GM12878 (cell line): ENCODE results near the gene SCTR. TPM values are rescaled to one million over a fixed set of nuclear protein-coding genes. Genes with fewer than 3 reads are reported as not detected.

Experiments used
- ATAC-seq: fragments of 200-7000 bp; cut with Tn5 transposase; 3 replicates; pipeline ENCODE4 v1.9.1; 2020; ENCODE audit warnings: mild to moderate bottlenecking, moderate library complexity
- BruUV-seq: library from RNA; stranded (reverse); fragments of 400-500 nt; replicated peaks from 2 replicates; lab custom pipeline; 2021; lab: Mats Ljungman, UMichigan
- CTCF ChIA-PET: fragments of 300-600 bp; sonication (Branson Sonifier 250); formaldehyde crosslinking; extraction: SDS; loops from one replicate; lab custom pipeline; 2021; ENCODE audit warnings: inconsistent platforms; lab: Yijun Ruan, JAX
- POLR2A ChIA-PET: fragments of 350-600 bp; formaldehyde crosslinking; extraction: SDS; loops from one replicate; lab custom pipeline; 2021; ENCODE audit warnings: inconsistent platforms; lab: Charles Lee
- RAD21 ChIA-PET: fragments of 300-600 bp; sonication (Branson Sonifier 250); formaldehyde crosslinking; loops from one replicate; lab custom pipeline; 2023; ENCODE audit warnings: antibody characterized with exemption; ENCODE audit not compliant: unreplicated experiment; lab: Charles Lee
- SMC1A ChIA-PET: fragments of 300-600 bp; sonication (Branson Sonifier 250); formaldehyde crosslinking; loops from one replicate; lab custom pipeline; 2023; ENCODE audit not compliant: unreplicated experiment, uncharacterized antibody; lab: Charles Lee
- DNase-seq: peaks from one replicate; pipeline ENCODE4 v3.0.0-alpha.2; 2011; ENCODE audit warnings: low read depth, low spot score
- FAIRE-seq: peaks from 3 replicates; lab custom pipeline; 2011; peaks lifted over from hg19 to GRCh38; lab: Jason Lieb, UNC
- H2AFZ ChIP-seq: 2 replicates; pipeline ENCODE4 v1.6.0; 2011; ENCODE audit warnings: low read depth, low read length, control low read depth; ENCODE audit not compliant: control insufficient read depth
- H3K27ac ChIP-seq: 2 replicates; pipeline ENCODE4 v1.5.1; 2011; ENCODE audit warnings: control low read depth; ENCODE audit not compliant: control insufficient read depth, insufficient read depth
- H3K27me3 ChIP-seq, 2 experiments: replicated peaks in 1 of 2; 2 replicates each; pipeline versions ENCODE4 v1.6.0 to v1.6.1; 2011; ENCODE audit warnings: low read length in 1 of 2; ENCODE audit not compliant: control insufficient read depth in 2 of 2, insufficient read depth in 2 of 2
- H3K36me3 ChIP-seq, 2 experiments: 2 replicates each; pipeline ENCODE4 v1.5.1; 2011; ENCODE audit warnings: low read length in 1 of 2; ENCODE audit not compliant: control insufficient read depth in 2 of 2, insufficient read depth in 2 of 2
- H3K4me1 ChIP-seq: 2 replicates; pipeline ENCODE4 v1.6.1; 2011; ENCODE audit warnings: mild to moderate bottlenecking, low read length, moderate library complexity, mixed read lengths; ENCODE audit not compliant: control insufficient read depth, insufficient read depth
- H3K4me2 ChIP-seq: 2 replicates; pipeline ENCODE4 v1.6.0; 2011; ENCODE audit warnings: control low read depth; ENCODE audit not compliant: control insufficient read depth, insufficient read depth
- H3K4me3 ChIP-seq: fragments of 200-600 bp; sonication (generic); 2 replicates; pipeline ENCODE4 v1.5.1; 2016
- H3K79me2 ChIP-seq: 2 replicates; pipeline ENCODE4 v1.6.0; 2011; ENCODE audit warnings: low read length; ENCODE audit not compliant: control insufficient read depth, insufficient read depth
- H3K9ac ChIP-seq: 2 replicates; pipeline ENCODE4 v1.8.0; 2011; ENCODE audit warnings: low read length, control low read depth, mixed read lengths; ENCODE audit not compliant: control insufficient read depth, insufficient read depth
- H3K9me3 ChIP-seq: replicated peaks from 3 replicates; pipeline ENCODE4 v1.5.1; 2011; ENCODE audit warnings: mild to moderate bottlenecking, low read length; ENCODE audit not compliant: control insufficient read depth, insufficient read depth
- H4K20me1 ChIP-seq: 2 replicates; pipeline ENCODE4 v1.6.0; 2011; ENCODE audit not compliant: control insufficient read depth, insufficient read depth
- BCL11A ChIP-seq: IDR thresholded peaks from 2 replicates; pipeline ENCODE4 v1.6.1; 2011; ENCODE audit warnings: low read depth, low read length
- CEBPB ChIP-seq, 2 experiments: fragments of 150-350 bp in 1 of 2; IDR thresholded peaks; 2 replicates each; pipeline ENCODE4 v1.6.1; 2012 to 2014; ENCODE audit warnings: low read depth in 2 of 2, low read length in 2 of 2, borderline replicate concordance in 1 of 2, inconsistent platforms in 1 of 2
- CREM ChIP-seq: IDR thresholded peaks from 2 replicates; pipeline ENCODE4 v1.6.1; 2014; ENCODE audit warnings: antibody characterized with exemption, low read depth
- HDAC6 ChIP-seq: fragments of 200-600 bp; sonication (generic); IDR thresholded peaks from one replicate; pipeline ENCODE4 v1.8.0; 2017; ENCODE audit warnings: antibody characterized with exemption; ENCODE audit not compliant: unreplicated experiment
- NFYA ChIP-seq: IDR thresholded peaks from 2 replicates; pipeline ENCODE4 v1.6.1; 2011; ENCODE audit warnings: low read depth, mild to moderate bottlenecking, low read length, improper control_type of control experiment, borderline replicate concordance
- NFYB ChIP-seq: IDR thresholded peaks from 2 replicates; pipeline ENCODE4 v1.6.1; 2011; ENCODE audit warnings: low read depth, mild to moderate bottlenecking, low read length, improper control_type of control experiment, moderate library complexity; ENCODE audit not compliant: insufficient read depth
- NR2F1 ChIP-seq: fragments of 450-650 bp; conservative IDR thresholded peaks from 2 replicates; pipeline ENCODE4 v1.6.1; 2017; ENCODE audit warnings: mild to moderate bottlenecking
- RBBP5 ChIP-seq: fragments of 200-600 bp; sonication (generic); conservative IDR thresholded peaks from 2 replicates; pipeline ENCODE4 v1.6.1; 2016
- RUNX3 ChIP-seq: IDR thresholded peaks from 2 replicates; pipeline ENCODE4 v1.6.1; 2012; ENCODE audit warnings: low read length, inconsistent platforms
- SPI1 ChIP-seq: IDR thresholded peaks from 2 replicates; pipeline ENCODE4 v1.6.1; 2011; ENCODE audit warnings: low read depth, mild to moderate bottlenecking, low read length, moderate library complexity, borderline replicate concordance; ENCODE audit not compliant: insufficient read depth
- YBX1 ChIP-seq: fragments of 450-650 bp; IDR thresholded peaks from 2 replicates; pipeline ENCODE4 v1.6.1; 2016; ENCODE audit warnings: antibody characterized with exemption
- ZNF217 ChIP-seq: fragments of 450-650 bp; IDR thresholded peaks from 2 replicates; pipeline ENCODE4 v1.6.1; 2017; ENCODE audit warnings: antibody characterized with exemption, mild to moderate bottlenecking
- ZZZ3 ChIP-seq: IDR thresholded peaks from 2 replicates; pipeline ENCODE4 v1.6.1; 2011; ENCODE audit warnings: low read depth; ENCODE audit not compliant: control insufficient read depth, insufficient read length
- WGBS: methylation state at CpG from one replicate; pipeline ENCODE4 v1.1.6; 2016; ENCODE audit warnings: low lambda C conversion rate; ENCODE audit not compliant: insufficient replicate concordance, insufficient coverage; ENCODE audit errors: missing lambda C conversion rate; 5-methylcytosine and 5-hydroxymethylcytosine counted together
- in situ Hi-C: fragments of 300-500 bp; cut with MboI; formaldehyde crosslinking; loops from 9 replicates; pipeline ENCODE4 v1.14.3; 2018; ENCODE audit warnings: mixed read lengths
- intact Hi-C: fragments of 100-400 bp; cut with micrococcal nuclease; formaldehyde crosslinking; loops from one replicate; pipeline ENCODE4 v1.14.2; 2022; ENCODE audit not compliant: unreplicated experiment
- polyA plus RNA-seq, 11 experiments: library from polyadenylated mRNA; depleted of rRNA in 4 of 11; unstranded in 6 of 11; stranded (reverse) in 5 of 11; fragments of >200 nt; fragmentation: Nextera tagmentation in 4 of 11; fragmentation: Illumina TruSeq in 1 of 11; extraction: Ambion mirVana in 4 of 11; extraction: Trizol in 1 of 11; gene quantifications; 1 replicate in 1 of 11; 2 replicates in 10 of 11; pipeline versions ENCODE4 v1.2.1 to v1.2.3, GENCODE V29; 2011 to 2016; ENCODE audit warnings: inconsistent platforms in 2 of 11, missing spikeins in 2 of 11, low read depth in 1 of 11
- total RNA-seq, 4 experiments: library from RNA; depleted of rRNA in 3 of 4; stranded (reverse); fragments of >200 nt in 3 of 4; fragmentation: Illumina TruSeq in 1 of 4; extraction: Trizol in 1 of 4; gene quantifications; 2 replicates each; pipeline versions ENCODE4 v1.2.1 to v1.2.3, GENCODE V29; 2013 to 2021
- TF ChIP-seq, protein P1 (sequence below): fragments of 450-650 bp; IDR thresholded peaks from 2 replicates; pipeline ENCODE4 v1.6.1; 2016; ENCODE audit warnings: mild to moderate bottlenecking
- TF ChIP-seq, protein P2 (sequence below): fragments of 150-350 bp; IDR thresholded peaks from 2 replicates; pipeline ENCODE4 v1.6.1; 2014; ENCODE audit warnings: mild to moderate bottlenecking, low read depth, low read length
- TF ChIP-seq, protein P3 (sequence below): IDR thresholded peaks from 2 replicates; pipeline ENCODE4 v1.6.1; 2011; ENCODE audit warnings: mild to moderate bottlenecking, low read depth, low read length, moderate library complexity; ENCODE audit not compliant: insufficient replicate concordance
- TF ChIP-seq, protein P4 (sequence below): IDR thresholded peaks from 2 replicates; pipeline ENCODE4 v1.6.1; 2011; ENCODE audit warnings: low read depth, low read length, improper control_type of control experiment, borderline replicate concordance

SCTR gene
- total and polyA plus RNA-seq, 10 of the 15 experiments (the other 5 are each of a cell fraction or from before 2014, with no cell fraction given) = 0.26 TPM; not detected in 9

DNA sequence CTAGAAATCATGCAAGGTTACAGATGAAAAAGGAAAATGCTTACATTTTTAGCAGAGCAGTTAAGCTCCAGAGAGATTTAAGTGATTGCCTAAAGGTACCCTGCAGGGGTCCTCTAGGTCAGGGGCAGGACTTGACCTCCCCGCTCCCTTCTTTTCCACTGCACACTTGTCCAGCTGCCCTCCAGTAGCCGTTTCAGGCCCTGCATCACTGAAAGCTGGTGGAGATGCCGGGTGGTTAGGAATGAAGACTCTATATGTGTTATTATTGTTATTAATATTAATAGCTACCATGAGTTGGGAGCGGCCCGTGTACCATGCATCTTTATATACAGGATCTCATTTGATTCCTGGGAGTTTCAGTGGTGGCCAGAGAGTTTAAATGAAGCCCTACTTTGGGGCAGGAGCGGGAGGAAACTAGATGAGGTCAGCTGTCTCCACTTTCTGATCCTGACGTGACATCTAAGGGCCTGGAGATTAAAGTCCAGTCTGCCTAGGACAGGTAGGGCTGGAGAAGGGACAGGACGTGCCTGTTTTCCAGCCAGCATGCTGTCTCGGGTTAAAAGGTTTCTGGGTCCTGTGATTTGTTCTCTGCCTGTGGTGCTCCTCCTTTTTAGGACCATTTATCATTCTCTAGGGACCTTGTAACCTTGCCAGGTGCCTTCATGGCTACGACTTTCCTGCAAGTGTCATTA, 90.5 kb downstream of the SCTR start (continued):
- TF ChIP-seq, protein P1, sequence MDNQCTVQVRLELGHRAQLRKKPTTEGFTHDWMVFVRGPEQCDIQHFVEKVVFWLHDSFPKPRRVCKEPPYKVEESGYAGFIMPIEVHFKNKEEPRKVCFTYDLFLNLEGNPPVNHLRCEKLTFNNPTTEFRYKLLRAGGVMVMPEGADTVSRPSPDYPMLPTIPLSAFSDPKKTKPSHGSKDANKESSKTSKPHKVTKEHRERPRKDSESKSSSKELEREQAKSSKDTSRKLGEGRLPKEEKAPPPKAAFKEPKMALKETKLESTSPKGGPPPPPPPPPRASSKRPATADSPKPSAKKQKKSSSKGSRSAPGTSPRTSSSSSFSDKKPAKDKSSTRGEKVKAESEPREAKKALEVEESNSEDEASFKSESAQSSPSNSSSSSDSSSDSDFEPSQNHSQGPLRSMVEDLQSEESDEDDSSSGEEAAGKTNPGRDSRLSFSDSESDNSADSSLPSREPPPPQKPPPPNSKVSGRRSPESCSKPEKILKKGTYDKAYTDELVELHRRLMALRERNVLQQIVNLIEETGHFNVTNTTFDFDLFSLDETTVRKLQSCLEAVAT = no peak
- TF ChIP-seq NFYB (no peak), RUNX3 (no peak), BCL11A (no peak)
- TF ChIP-seq, protein P2, sequence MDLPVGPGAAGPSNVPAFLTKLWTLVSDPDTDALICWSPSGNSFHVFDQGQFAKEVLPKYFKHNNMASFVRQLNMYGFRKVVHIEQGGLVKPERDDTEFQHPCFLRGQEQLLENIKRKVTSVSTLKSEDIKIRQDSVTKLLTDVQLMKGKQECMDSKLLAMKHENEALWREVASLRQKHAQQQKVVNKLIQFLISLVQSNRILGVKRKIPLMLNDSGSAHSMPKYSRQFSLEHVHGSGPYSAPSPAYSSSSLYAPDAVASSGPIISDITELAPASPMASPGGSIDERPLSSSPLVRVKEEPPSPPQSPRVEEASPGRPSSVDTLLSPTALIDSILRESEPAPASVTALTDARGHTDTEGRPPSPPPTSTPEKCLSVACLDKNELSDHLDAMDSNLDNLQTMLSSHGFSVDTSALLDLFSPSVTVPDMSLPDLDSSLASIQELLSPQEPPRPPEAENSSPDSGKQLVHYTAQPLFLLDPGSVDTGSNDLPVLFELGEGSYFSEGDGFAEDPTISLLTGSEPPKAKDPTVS = no peak

DNA sequence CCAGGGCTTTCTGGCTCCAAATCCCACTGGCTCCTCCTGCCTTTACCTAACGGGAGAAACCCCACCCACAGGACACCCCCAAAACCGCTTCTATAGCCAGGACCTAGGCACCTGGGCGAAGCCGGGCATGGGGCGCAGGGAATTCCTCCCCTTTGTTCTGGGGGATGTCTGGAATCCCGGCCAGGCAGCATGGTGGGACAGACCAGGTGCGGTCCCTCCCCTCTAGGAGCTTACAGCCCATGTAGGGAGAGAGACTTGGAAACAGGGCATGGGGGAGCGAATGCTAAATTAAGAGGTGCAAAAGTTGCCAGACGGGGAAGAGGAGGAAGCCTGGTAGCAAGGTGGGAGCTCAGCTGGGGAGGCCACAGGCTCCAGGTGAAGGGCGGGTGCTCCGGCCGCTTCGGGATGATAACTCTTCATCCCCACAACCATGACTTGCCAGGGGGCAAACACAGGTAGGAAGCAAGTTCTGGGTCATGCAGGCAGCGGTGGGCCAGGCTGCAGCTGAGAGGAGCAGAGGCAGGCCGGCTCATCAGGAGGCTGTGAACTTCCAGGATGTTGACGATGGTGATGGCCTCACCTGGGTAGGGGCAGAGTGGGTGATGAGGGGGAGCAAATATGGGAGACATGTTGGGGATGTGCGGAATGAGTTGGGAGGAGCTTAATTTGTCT, 91.3 kb downstream of the SCTR start:
- Histone ChIP-seq H2AFZ (no peak overlapping the region), H3K4me2 (no peak overlapping the region), H3K9ac (no peak overlapping the region), H3K4me3 (no peak overlapping the region), H3K4me1 (peaks cover 17% of the 10 kb centered on the region), H3K79me2 (no peaks in the 10 kb centered on the region), H3K36me3 (no peaks in the 10 kb centered on the region), H4K20me1 (no peaks in the 10 kb centered on the region), H3K9me3 (no peaks in the 10 kb centered on the region), H3K27me3 (peaks cover 0 to 5% of the 10 kb centered on the region in 2 experiments; a peak in 2 of 4 replicates), H3K27ac (no peak overlapping the region)
- in situ Hi-C loops = no loop called here
- 76% methylated on average over 17 of the region's 17 CpGs for WGBS
- ChIA-PET POLR2A (no interaction called here), RAD21 (interaction anchor here (0.7 to 1.0 kb wide), 2 partner anchors 19 to 82 kb away, joined by 3 read pairs; no protein-coding TSS in a partner anchor), CTCF (interaction anchor here (0.7 to 1.4 kb wide), 3 partner anchors 27 to 168 kb away, joined by 3 to 4 read pairs (median 4); no protein-coding TSS in a partner anchor), SMC1A (interaction anchor here (1.4 to 3.7 kb wide), 2 partner anchors 18 to 81 kb away, joined by 3 to 23 read pairs; no protein-coding TSS in a partner anchor)
- ATAC-seq (no peak), FAIRE-seq (no peak), DNase-seq (no peak)
- TSS peak; percentile 57 for BruUV-seq
- intact Hi-C loops = no loop called here
- no peak for TF ChIP-seq CREM
- TF ChIP-seq, protein P3, sequence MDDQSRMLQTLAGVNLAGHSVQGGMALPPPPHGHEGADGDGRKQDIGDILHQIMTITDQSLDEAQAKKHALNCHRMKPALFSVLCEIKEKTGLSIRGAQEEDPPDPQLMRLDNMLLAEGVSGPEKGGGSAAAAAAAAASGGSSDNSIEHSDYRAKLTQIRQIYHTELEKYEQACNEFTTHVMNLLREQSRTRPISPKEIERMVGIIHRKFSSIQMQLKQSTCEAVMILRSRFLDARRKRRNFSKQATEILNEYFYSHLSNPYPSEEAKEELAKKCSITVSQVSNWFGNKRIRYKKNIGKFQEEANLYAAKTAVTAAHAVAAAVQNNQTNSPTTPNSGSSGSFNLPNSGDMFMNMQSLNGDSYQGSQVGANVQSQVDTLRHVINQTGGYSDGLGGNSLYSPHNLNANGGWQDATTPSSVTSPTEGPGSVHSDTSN = no peak
- TF ChIP-seq NFYA = no peak
- TF ChIP-seq RBBP5 = no peak
- TF ChIP-seq, protein P4, sequence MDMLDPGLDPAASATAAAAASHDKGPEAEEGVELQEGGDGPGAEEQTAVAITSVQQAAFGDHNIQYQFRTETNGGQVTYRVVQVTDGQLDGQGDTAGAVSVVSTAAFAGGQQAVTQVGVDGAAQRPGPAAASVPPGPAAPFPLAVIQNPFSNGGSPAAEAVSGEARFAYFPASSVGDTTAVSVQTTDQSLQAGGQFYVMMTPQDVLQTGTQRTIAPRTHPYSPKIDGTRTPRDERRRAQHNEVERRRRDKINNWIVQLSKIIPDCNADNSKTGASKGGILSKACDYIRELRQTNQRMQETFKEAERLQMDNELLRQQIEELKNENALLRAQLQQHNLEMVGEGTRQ = no peak
- TF ChIP-seq YBX1 = no peak
- TF ChIP-seq NR2F1 = no peak
- no peak for TF ChIP-seq SPI1
- no peak for TF ChIP-seq ZZZ3
- no peak for TF ChIP-seq CEBPB (IDR thresholded peaks at IDR 0.05; ENCODE audit: borderline replicate concordance in 1 of 2, low read depth in 2 of 2, low read length in 2 of 2)
- TF ChIP-seq ZNF217 = no peak
- TF ChIP-seq HDAC6 = no peak
